Calu3 (cell line): ENCODE measurements around the gene NOP56. TPM values are rescaled to one million over a fixed set of nuclear protein-coding genes. Genes with fewer than 3 reads are reported as not detected.

ENCODE experiments used
- BruUV-seq: library from RNA; stranded (reverse); fragments of 400-500 nt; replicated peaks from 2 replicates; lab custom pipeline; 2021; lab: Mats Ljungman, UMichigan
- CTCF ChIA-PET: fragments of 300-600 bp; sonication (Branson Sonifier 250); formaldehyde crosslinking; loops from one replicate; lab custom pipeline; 2022; ENCODE audit warnings: antibody characterized with exemption; lab: Charles Lee
- DNase-seq: peaks from one replicate; pipeline ENCODE4 v3.0.0; 2022
- H3K27ac Mint-ChIP-seq: one replicate; pipeline ENCODE4 v1.8.0; 2022; ENCODE audit warnings: mixed read lengths; ENCODE audit not compliant: unreplicated experiment
- H3K27me3 Mint-ChIP-seq: one replicate; pipeline ENCODE4 v1.8.0; 2022; ENCODE audit warnings: mixed read lengths; ENCODE audit not compliant: unreplicated experiment
- H3K36me3 Mint-ChIP-seq: one replicate; pipeline ENCODE4 v1.8.0; 2022; ENCODE audit warnings: mild to moderate bottlenecking, moderate library complexity, mixed read lengths; ENCODE audit not compliant: insufficient read depth, unreplicated experiment
- H3K4me1 Mint-ChIP-seq: one replicate; pipeline ENCODE4 v1.8.0; 2022; ENCODE audit warnings: mild to moderate bottlenecking, low read depth, mixed read lengths; ENCODE audit not compliant: unreplicated experiment
- H3K4me3 Mint-ChIP-seq: one replicate; pipeline ENCODE4 v1.8.0; 2022; ENCODE audit warnings: mild to moderate bottlenecking, low read depth, moderate library complexity, mixed read lengths; ENCODE audit not compliant: unreplicated experiment
- H3K9me3 Mint-ChIP-seq: one replicate; pipeline ENCODE4 v1.8.0; 2022; ENCODE audit warnings: low read depth, mixed read lengths; ENCODE audit not compliant: unreplicated experiment
- CTCF ChIP-seq: fragments of 200-600 bp; IDR thresholded peaks from one replicate; pipeline ENCODE4 v1.8.0; 2022; ENCODE audit warnings: antibody characterized with exemption; ENCODE audit not compliant: unreplicated experiment
- intact Hi-C: fragments of 100-400 bp; cut with micrococcal nuclease; formaldehyde crosslinking; loops from one replicate; pipeline ENCODE4 v1.10.0; 2022; ENCODE audit not compliant: unreplicated experiment
- microRNA-seq: library from miRNA; unstranded; fragments of <30 nt; microRNA quantifications from one replicate; pipeline ENCODE4 v1.2.0, GENCODE V29; 2022
- total RNA-seq: library from RNA; stranded (reverse); gene quantifications from 2 replicates; pipeline ENCODE4 v1.2.3, GENCODE V29; 2022

Gene NOP56
- total RNA-seq, 1 experiment from 2014 or later = 303 TPM

DNA sequence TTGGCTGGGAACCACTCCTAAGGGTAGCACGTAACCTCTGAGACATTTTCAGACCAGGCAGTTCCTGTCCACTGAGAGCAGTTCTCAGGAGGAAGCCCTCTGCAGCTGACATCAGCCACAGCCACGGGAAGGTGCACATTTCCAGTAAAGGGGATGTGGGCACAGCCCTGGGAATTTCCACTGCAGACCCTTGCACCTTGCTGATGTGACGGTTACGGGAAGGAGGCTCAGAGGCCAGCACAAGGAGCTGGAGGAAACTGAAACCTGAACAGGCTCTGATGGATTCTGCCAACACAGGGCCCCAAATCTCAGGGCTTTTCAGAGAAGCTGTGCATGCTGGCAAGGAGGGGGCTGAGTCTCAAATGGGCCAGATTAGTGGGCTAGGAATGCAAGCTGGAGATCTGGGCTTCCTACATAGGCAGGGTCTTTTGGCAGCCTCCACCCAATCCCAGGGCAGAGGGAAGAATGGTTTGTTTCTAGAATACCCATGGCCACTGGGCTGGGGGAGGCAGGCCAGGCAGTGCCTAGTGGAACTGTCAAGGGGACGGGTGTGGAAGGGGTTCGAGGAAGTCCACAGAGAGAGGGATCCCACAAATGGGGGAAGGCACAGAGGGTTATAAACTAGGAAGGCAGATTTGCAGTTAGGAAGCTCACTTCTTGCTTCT is 54.4 kb downstream of the NOP56 start:
- no peaks in the 10 kb centered on the region for H3K36me3 Mint-ChIP-seq
- intact Hi-C loops = no loop called here
- no peak for TF ChIP-seq CTCF
- CTCF ChIA-PET = interaction anchor here (0.5 kb wide), 1 partner anchor 272 kb away, joined by 3 read pairs; no protein-coding TSS in a partner anchor
- H3K9me3 Mint-ChIP-seq = no peaks in the 10 kb centered on the region
- H3K27me3 Mint-ChIP-seq = peaks cover 38% of the 10 kb centered on the region
- H3K4me3 Mint-ChIP-seq = no peak overlapping the region
- H3K27ac Mint-ChIP-seq = no peak overlapping the region
- BruUV-seq = no TSS peak
- DNase-seq = no peak
- no peaks in the 10 kb centered on the region for H3K4me1 Mint-ChIP-seq

DNA sequence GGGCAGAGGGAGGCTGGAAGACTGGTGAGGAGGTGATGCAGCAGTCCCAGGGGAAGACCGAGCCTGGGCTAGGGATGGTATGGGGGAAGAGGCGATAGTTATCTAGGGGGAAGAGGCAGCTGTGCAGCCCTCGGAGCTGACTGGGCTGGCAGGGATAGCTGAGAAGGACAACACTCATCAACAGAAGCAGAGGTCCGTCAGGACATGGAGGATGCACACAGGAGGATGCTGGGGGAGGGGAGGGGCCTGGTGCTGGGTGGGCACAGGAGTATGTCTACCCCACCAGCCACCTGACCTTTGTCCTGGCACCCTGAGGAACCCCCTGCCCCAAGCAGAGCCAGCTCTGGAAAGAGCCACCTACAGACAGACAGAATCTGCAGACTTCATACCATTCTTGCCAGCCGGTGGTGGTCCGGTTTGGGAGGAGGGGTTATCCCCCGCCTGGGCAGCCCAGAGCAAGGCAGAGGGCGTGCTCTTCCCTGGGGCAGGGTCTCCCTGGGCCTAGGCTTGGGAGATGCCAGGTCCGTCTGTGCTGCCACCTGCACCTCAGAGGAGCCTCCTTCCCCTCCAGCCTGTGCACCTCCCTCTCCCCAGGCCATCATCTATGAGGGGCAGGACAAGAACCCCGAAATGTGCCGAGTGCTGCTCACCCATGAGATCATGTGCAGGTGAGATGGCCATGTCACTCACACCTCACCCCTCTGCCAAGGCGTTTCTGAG is 55.1 kb downstream of the NOP56 start:
- CTCF ChIA-PET = interaction anchor here (0.5 kb wide), 1 partner anchor 273 kb away, joined by 3 read pairs; no protein-coding TSS in a partner anchor
- no peaks in the 10 kb centered on the region for H3K9me3 Mint-ChIP-seq
- TF ChIP-seq CTCF = no peak

More for the DNA sequence above, 55.1 kb downstream of the NOP56 start:
- H3K27ac Mint-ChIP-seq = no peak overlapping the region
- no TSS peak for BruUV-seq
- no peaks in the 10 kb centered on the region for H3K36me3 Mint-ChIP-seq
- intact Hi-C loops = no loop called here
- no peaks in the 10 kb centered on the region for H3K4me1 Mint-ChIP-seq
- H3K4me3 Mint-ChIP-seq = no peak overlapping the region
- H3K27me3 Mint-ChIP-seq = peaks cover 38% of the 10 kb centered on the region
- DNase-seq = no peak

Small RNAs within 50 kb of the gene (microRNA-seq; reads per million reads assigned to microRNA genes)
- gene MIR1292 = 41.5 reads per million, percentile 54 among the genes with 10 or more reads in this experiment

Other genes starting within 250 kb of the NOP56 start
- gene SNRPB, start 181.8 kb upstream of the NOP56 start, total RNA-seq = 208 and 215 TPM in 2 replicates
- gene ZNF343, start 143.7 kb upstream of the NOP56 start, total RNA-seq = 6.5 and 6.8 TPM in 2 replicates
- gene TMC2, start 116.1 kb upstream of the NOP56 start, total RNA-seq = not detected in 2 replicates
- gene IDH3B, start 11.6 kb downstream of the NOP56 start, total RNA-seq = 73.6 and 74.8 TPM in 2 replicates
- gene EBF4, start 40.1 kb downstream of the NOP56 start, total RNA-seq = 4.3 and 6.6 TPM in 2 replicates
- 0.14 and 0.29 TPM in 2 replicates for gene CPXM1, start 148.0 kb downstream of the NOP56 start, total RNA-seq
- gene C20orf141, start 162.4 kb downstream of the NOP56 start, total RNA-seq = not detected in 2 replicates
- not detected in 2 replicates for gene TMEM239, start 163.7 kb downstream of the NOP56 start, total RNA-seq
- gene PCED1A, start 188.0 kb downstream of the NOP56 start, total RNA-seq = 26.9 and 27.1 TPM in 2 replicates
- 22.2 and 25.9 TPM in 2 replicates for gene VPS16, start 188.1 kb downstream of the NOP56 start, total RNA-seq
- gene PTPRA, start 220.8 kb downstream of the NOP56 start, total RNA-seq = 30.2 and 33.2 TPM in 2 replicates